ENCODE measurements around the gene SGMS1.

SGMS1 gene

DNA sequence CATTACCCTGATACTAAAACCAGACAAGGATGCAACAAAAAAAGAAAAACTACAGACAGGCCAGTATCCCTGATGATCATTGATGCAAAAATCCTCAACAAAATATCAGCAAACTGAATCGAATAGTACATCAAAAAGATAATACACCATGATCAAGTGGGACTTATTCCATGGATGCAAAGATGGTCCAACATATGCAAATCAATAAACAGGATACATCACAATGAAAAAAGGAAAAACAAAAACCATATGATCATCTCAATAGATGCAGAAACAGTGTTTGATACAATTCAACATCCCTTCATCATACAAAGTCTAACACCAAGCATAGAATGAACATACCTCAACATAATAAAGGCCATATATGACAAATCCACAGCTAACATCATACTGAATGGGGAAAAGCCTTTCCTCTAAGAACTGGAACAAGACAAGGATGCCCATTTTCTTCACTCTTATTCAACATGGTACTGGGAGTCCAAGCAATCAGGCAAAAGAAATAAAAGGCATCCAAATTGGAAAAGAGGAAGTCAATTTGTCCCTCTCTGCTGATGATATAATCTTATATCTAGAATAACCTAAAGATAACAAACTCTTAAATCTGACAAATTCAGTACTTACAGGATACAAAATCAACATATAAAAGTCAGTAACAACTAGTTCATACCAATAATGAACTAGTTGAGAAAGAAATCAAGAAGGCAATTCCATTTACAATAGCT, 323.6 kb downstream of the SGMS1 start:
- Histone ChIP-seq H2AFZ (ENCODE audit: low read depth, low read length) (no peak overlapping the region), H3K14ac (ENCODE audit: low read length in 2 of 2) (no peak overlapping the region), H3K36me3 (ENCODE audit: control insufficient read depth in 1 of 2, insufficient read depth in 2 of 2, low read depth in 1 of 2, low read length in 2 of 2) (peaks cover 0 to 9% of the 10 kb centered on the region in 2 experiments), H2BK12ac (ENCODE audit: low read length in 2 of 2) (no peak overlapping the region), H3K18ac (ENCODE audit: low read depth in 1 of 2, low read length in 2 of 2) (no peak overlapping the region), H3K27me3 (ENCODE audit: control insufficient read depth in 1 of 2, insufficient read depth in 1 of 2, low read length in 2 of 2) (no peaks in the 10 kb centered on the region), H3K4me3 (ENCODE audit: insufficient read depth in 1 of 2, low read depth in 1 of 2, low read length in 2 of 2) (no peak overlapping the region), H3K4ac (ENCODE audit: low read depth in 1 of 2, low read length in 2 of 2) (no peak overlapping the region), H2AK5ac (ENCODE audit: low read length, severe bottlenecking) (no peak overlapping the region), H3K9ac (ENCODE audit: low read length) (no peak overlapping the region), H3K9me3 (ENCODE audit: control insufficient read depth, low read length) (peaks cover 25% of the 10 kb centered on the region), H3K79me1 (replicated peaks; ENCODE audit: low read length, poor library complexity, severe bottlenecking) (no peaks in the 10 kb centered on the region), H3K4me1 (ENCODE audit: control insufficient read depth, insufficient read depth, low read depth, low read length) (no peaks in the 10 kb centered on the region), H2BK120ac (ENCODE audit: low read depth, low read length) (no peak overlapping the region), H3K23ac (ENCODE audit: low read length in 2 of 2) (no peak overlapping the region), H4K8ac (ENCODE audit: low read length) (no peak overlapping the region), H4K91ac (ENCODE audit: low read length) (no peak overlapping the region), H2BK5ac (ENCODE audit: low read depth, low read length, poor library complexity, severe bottlenecking) (no peak overlapping the region), H2BK15ac (ENCODE audit: low read depth, poor library complexity, severe bottlenecking) (no peak overlapping the region), H3K4me2 (ENCODE audit: low read length, poor library complexity, severe bottlenecking) (no peak overlapping the region), H3K27ac (ENCODE audit: low read length, poor library complexity, severe bottlenecking) (no peak overlapping the region)
- no peak for DNase-seq
- WGBS, result 89% methylated on average over 1 of the region's 1 CpG

DNA sequence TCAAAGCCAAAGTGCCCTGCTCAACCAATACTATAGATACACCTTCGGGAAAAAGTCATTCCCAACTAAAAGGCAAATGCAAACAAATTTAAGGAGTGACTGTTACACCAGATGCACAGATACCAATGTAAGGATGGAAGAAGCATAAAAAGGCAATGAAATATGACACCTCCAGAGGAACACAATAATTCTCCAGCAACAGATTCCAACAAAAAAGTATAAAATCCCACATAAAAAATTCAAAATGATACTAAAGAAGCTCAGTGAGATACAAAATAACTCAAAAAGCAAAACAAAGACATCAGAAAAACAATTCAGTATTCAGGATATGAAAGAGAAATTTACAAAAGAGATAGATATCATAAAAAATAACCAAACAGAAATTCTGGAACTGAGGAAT, 328.4 kb downstream of the SGMS1 start:
- 71% methylated on average over 1 of the region's 1 CpG for WGBS
- H2BK12ac ChIP-seq (ENCODE audit: low read length in 2 of 2), result no peak overlapping the region
- H3K9me3 ChIP-seq (ENCODE audit: control insufficient read depth, low read length), result peaks cover 25% of the 10 kb centered on the region
- H3K23ac ChIP-seq (ENCODE audit: low read length in 2 of 2), result no peak overlapping the region
- no peak overlapping the region for H3K27ac ChIP-seq (ENCODE audit: low read length, poor library complexity, severe bottlenecking)
- no peak overlapping the region for H3K4me2 ChIP-seq (ENCODE audit: low read length, poor library complexity, severe bottlenecking)
- DNase-seq, result no peak
- H2AK5ac ChIP-seq (ENCODE audit: low read length, severe bottlenecking), result no peak overlapping the region
- no peaks in the 10 kb centered on the region for H3K27me3 ChIP-seq (ENCODE audit: control insufficient read depth in 1 of 2, insufficient read depth in 1 of 2, low read length in 2 of 2)
- H4K91ac ChIP-seq (ENCODE audit: low read length), result no peak overlapping the region
- H2BK5ac ChIP-seq (ENCODE audit: low read depth, low read length, poor library complexity, severe bottlenecking), result no peak overlapping the region
- H3K18ac ChIP-seq (ENCODE audit: low read depth in 1 of 2, low read length in 2 of 2), result no peak overlapping the region
- no peak overlapping the region for H3K4me3 ChIP-seq (ENCODE audit: insufficient read depth in 1 of 2, low read depth in 1 of 2, low read length in 2 of 2)
- peaks cover 0 to 3% of the 10 kb centered on the region in 2 experiments for H3K36me3 ChIP-seq (ENCODE audit: control insufficient read depth in 1 of 2, insufficient read depth in 2 of 2, low read depth in 1 of 2, low read length in 2 of 2)
- H3K4me1 ChIP-seq (ENCODE audit: control insufficient read depth, insufficient read depth, low read depth, low read length), result no peaks in the 10 kb centered on the region
- no peak overlapping the region for H2BK15ac ChIP-seq (ENCODE audit: low read depth, poor library complexity, severe bottlenecking)
- no peak overlapping the region for H2BK120ac ChIP-seq (ENCODE audit: low read depth, low read length)
- no peak overlapping the region for H2AFZ ChIP-seq (ENCODE audit: low read depth, low read length)
- H4K8ac ChIP-seq (ENCODE audit: low read length), result no peak overlapping the region
- H3K79me1 ChIP-seq (replicated peaks; ENCODE audit: low read length, poor library complexity, severe bottlenecking), result no peaks in the 10 kb centered on the region
- no peak overlapping the region for H3K4ac ChIP-seq (ENCODE audit: low read depth in 1 of 2, low read length in 2 of 2)
- no peak overlapping the region for H3K14ac ChIP-seq (ENCODE audit: low read length in 2 of 2)
- no peak overlapping the region for H3K9ac ChIP-seq (ENCODE audit: low read length)

DNA sequence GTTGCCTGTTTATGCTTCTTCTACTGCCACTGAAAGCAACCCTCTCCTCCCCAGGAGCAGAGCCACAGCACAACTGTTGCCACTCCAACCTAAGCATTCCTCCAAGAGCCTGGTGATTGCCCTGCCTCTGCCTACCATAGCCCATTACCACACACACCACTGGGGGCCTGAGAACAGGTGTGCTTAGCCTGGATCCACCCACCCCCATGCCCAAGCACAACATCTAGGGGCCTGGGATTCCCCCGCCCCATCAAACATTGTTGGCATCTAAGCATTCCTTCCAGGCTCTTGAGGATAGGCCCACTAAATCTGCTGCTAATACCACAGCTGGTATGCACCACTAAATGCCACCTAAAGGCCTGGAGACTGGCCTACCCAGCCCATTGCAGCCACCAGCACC, 329.2 kb downstream of the SGMS1 start:
- no peak overlapping the region for H3K23ac ChIP-seq (ENCODE audit: low read length in 2 of 2)
- H3K4ac ChIP-seq (ENCODE audit: low read depth in 1 of 2, low read length in 2 of 2), result no peak overlapping the region
- H2BK5ac ChIP-seq (ENCODE audit: low read depth, low read length, poor library complexity, severe bottlenecking), result no peak overlapping the region
- no peak overlapping the region for H2AK5ac ChIP-seq (ENCODE audit: low read length, severe bottlenecking)
- peaks cover 17% of the 10 kb centered on the region for H3K9me3 ChIP-seq (ENCODE audit: control insufficient read depth, low read length)
- H3K4me2 ChIP-seq (ENCODE audit: low read length, poor library complexity, severe bottlenecking), result no peak overlapping the region
- DNase-seq, result no peak
- no peak overlapping the region for H4K8ac ChIP-seq (ENCODE audit: low read length)
- H2BK12ac ChIP-seq (ENCODE audit: low read length in 2 of 2), result no peak overlapping the region
- H3K18ac ChIP-seq (ENCODE audit: low read depth in 1 of 2, low read length in 2 of 2), result no peak overlapping the region
- WGBS, result 83% methylated on average over 1 of the region's 1 CpG
- H2BK15ac ChIP-seq (ENCODE audit: low read depth, poor library complexity, severe bottlenecking), result peak overlapping the region; percentile 19
- H2BK120ac ChIP-seq (ENCODE audit: low read depth, low read length), result no peak overlapping the region
- no peak overlapping the region for H3K27ac ChIP-seq (ENCODE audit: low read length, poor library complexity, severe bottlenecking)
- no peaks in the 10 kb centered on the region for H3K79me1 ChIP-seq (replicated peaks; ENCODE audit: low read length, poor library complexity, severe bottlenecking)
- H3K27me3 ChIP-seq (ENCODE audit: control insufficient read depth in 1 of 2, insufficient read depth in 1 of 2, low read length in 2 of 2), result no peaks in the 10 kb centered on the region
- no peak overlapping the region for H3K4me3 ChIP-seq (ENCODE audit: insufficient read depth in 1 of 2, low read depth in 1 of 2, low read length in 2 of 2)
- H2AFZ ChIP-seq (ENCODE audit: low read depth, low read length), result no peak overlapping the region
- no peak overlapping the region for H4K91ac ChIP-seq (ENCODE audit: low read length)
- no peak overlapping the region for H3K9ac ChIP-seq (ENCODE audit: low read length)
- H3K36me3 ChIP-seq (ENCODE audit: control insufficient read depth in 1 of 2, insufficient read depth in 2 of 2, low read depth in 1 of 2, low read length in 2 of 2), result peaks cover 0 to 3% of the 10 kb centered on the region in 2 experiments
- no peaks in the 10 kb centered on the region for H3K4me1 ChIP-seq (ENCODE audit: control insufficient read depth, insufficient read depth, low read depth, low read length)
- no peak overlapping the region for H3K14ac ChIP-seq (ENCODE audit: low read length in 2 of 2)

DNA sequence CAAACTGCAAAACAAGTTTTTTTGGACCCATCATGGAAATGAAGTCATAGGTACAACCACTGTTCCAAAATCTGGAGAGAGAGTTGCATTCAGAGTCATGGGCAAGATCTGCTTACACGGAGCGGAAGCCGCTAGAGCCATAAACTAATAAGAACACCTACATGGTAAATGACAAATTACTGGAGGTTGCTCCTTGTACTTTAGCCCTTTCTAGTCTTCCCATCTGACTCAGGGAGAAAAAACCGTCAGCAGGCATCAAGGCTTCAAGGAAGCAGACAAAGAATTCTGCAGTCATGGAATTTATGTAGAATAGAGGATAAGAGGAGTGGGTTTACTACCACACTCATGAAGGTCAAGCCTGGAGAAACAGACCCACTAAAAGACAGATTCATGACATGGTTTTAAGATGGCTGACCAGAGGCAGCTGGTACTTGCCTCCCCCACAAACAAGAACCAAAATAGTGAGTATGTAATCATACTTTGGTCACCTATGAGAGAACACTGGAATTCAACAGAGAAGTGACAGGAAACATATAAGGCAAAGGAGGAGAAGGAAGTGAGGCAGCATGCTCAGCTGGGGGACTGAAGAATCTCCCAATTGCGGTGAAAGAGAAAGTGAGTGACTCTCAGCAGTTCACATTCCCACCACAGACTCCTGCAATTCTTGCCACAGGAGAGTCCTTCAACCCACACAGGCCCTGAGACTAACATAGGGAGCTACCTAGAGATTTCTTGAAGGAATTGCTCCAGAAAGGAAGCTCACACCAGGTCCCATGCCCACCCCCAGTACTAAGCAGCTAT, 330.0 kb downstream of the SGMS1 start:
- Histone ChIP-seq H3K14ac (ENCODE audit: low read length in 2 of 2) (no peak overlapping the region), H3K9me3 (ENCODE audit: control insufficient read depth, low read length) (peaks cover 8% of the 10 kb centered on the region), H4K91ac (ENCODE audit: low read length) (no peak overlapping the region), H3K4me2 (ENCODE audit: low read length, poor library complexity, severe bottlenecking) (no peak overlapping the region), H3K18ac (ENCODE audit: low read depth in 1 of 2, low read length in 2 of 2) (no peak overlapping the region), H3K9ac (ENCODE audit: low read length) (no peak overlapping the region), H3K23ac (ENCODE audit: low read length in 2 of 2) (no peak overlapping the region), H2AK5ac (ENCODE audit: low read length, severe bottlenecking) (no peak overlapping the region), H2BK5ac (ENCODE audit: low read depth, low read length, poor library complexity, severe bottlenecking) (no peak overlapping the region), H3K4me3 (ENCODE audit: insufficient read depth in 1 of 2, low read depth in 1 of 2, low read length in 2 of 2) (no peak overlapping the region), H2BK15ac (ENCODE audit: low read depth, poor library complexity, severe bottlenecking) (no peak overlapping the region), H3K4ac (ENCODE audit: low read depth in 1 of 2, low read length in 2 of 2) (no peak overlapping the region), H3K36me3 (ENCODE audit: control insufficient read depth in 1 of 2, insufficient read depth in 2 of 2, low read depth in 1 of 2, low read length in 2 of 2) (peaks cover 0 to 3% of the 10 kb centered on the region in 2 experiments), H3K27ac (ENCODE audit: low read length, poor library complexity, severe bottlenecking) (no peak overlapping the region), H2BK120ac (ENCODE audit: low read depth, low read length) (no peak overlapping the region), H3K27me3 (ENCODE audit: control insufficient read depth in 1 of 2, insufficient read depth in 1 of 2, low read length in 2 of 2) (no peaks in the 10 kb centered on the region), H3K79me1 (replicated peaks; ENCODE audit: low read length, poor library complexity, severe bottlenecking) (no peaks in the 10 kb centered on the region), H3K4me1 (ENCODE audit: control insufficient read depth, insufficient read depth, low read depth, low read length) (no peaks in the 10 kb centered on the region), H2BK12ac (ENCODE audit: low read length in 2 of 2) (no peak overlapping the region), H2AFZ (ENCODE audit: low read depth, low read length) (no peak overlapping the region), H4K8ac (ENCODE audit: low read length) (no peak overlapping the region)
- WGBS, result 83% methylated on average over 5 of the region's 5 CpGs
- DNase-seq, result no peak
